ENCODE results near the gene RNF138.
A peak's percentile ranks its signal among the peaks of the same experiment; 100 is the strongest.

The RNF138 gene

GRCh38 chr18:32091724-32092421, at the start of gene RNF138:
Gene RNF138 (plus strand): TSS chr18:32091874. CDS start chr18:32092777, 903 bp downstream.
- Mint-ChIP-seq H3K9me3 (no peaks in the 10 kb centered on the region), H3K4me3 (peak within 1 kb of the TSS; percentile 92), H3K27ac (peak within 1 kb of the TSS; percentile 98), H3K27me3 (ENCODE audit: low read depth, poor library complexity) (no peaks in the 10 kb centered on the region), H3K4me1 (peaks cover 53% of the 10 kb centered on the region), H3K36me3 (ENCODE audit: low read depth) (peaks cover 35% of the 10 kb centered on the region)
- DNase-seq = peak; percentile 80
- TF ChIP-seq CTCF (IDR thresholded peaks at IDR 0.05) = no peak

GRCh38 chr18:32042337-32042736, 49.3 kb upstream of the RNF138 start:
- Mint-ChIP-seq H3K4me1 (no peaks in the 10 kb centered on the region), H3K9me3 (peaks cover 8% of the 10 kb centered on the region), H3K4me3 (no peak overlapping the region), H3K27me3 (ENCODE audit: low read depth, poor library complexity) (peaks cover 3% of the 10 kb centered on the region), H3K27ac (no peak overlapping the region), H3K36me3 (ENCODE audit: low read depth) (peaks cover 38% of the 10 kb centered on the region)
- no peak for TF ChIP-seq CTCF (IDR thresholded peaks at IDR 0.05)
- no peak for DNase-seq

GRCh38 chr18:32048507-32049091, 43.1 kb upstream of the RNF138 start:
- Mint-ChIP-seq H3K27me3 (ENCODE audit: low read depth, poor library complexity) (no peaks in the 10 kb centered on the region), H3K4me3 (no peak overlapping the region), H3K27ac (peak overlapping the region; percentile 19), H3K36me3 (ENCODE audit: low read depth) (peaks cover 14% of the 10 kb centered on the region), H3K4me1 (peaks cover 5% of the 10 kb centered on the region), H3K9me3 (no peaks in the 10 kb centered on the region)
- TF ChIP-seq CTCF (IDR thresholded peaks at IDR 0.05) = no peak
- DNase-seq = no peak

- no peak overlapping the region for H3K4me3 Mint-ChIP-seq
Measured at GRCh38 chr18:32049393-32050171, 42.1 kb upstream of the RNF138 start.

GRCh38 chr18:32056613-32057358, 34.9 kb upstream of the RNF138 start:
- Mint-ChIP-seq H3K27ac (no peak overlapping the region), H3K4me1 (no peaks in the 10 kb centered on the region), H3K4me3 (no peak overlapping the region), H3K9me3 (no peaks in the 10 kb centered on the region), H3K36me3 (ENCODE audit: low read depth) (peaks cover 5% of the 10 kb centered on the region), H3K27me3 (ENCODE audit: low read depth, poor library complexity) (no peaks in the 10 kb centered on the region)
- no peak for TF ChIP-seq CTCF (IDR thresholded peaks at IDR 0.05)
- DNase-seq = no peak

More at GRCh38 chr18:32049393-32050171, 42.1 kb upstream of the RNF138 start:
- TF ChIP-seq CTCF (IDR thresholded peaks at IDR 0.05) = no peak
- H3K27ac Mint-ChIP-seq = peak overlapping the region; percentile 73
- H3K9me3 Mint-ChIP-seq = no peaks in the 10 kb centered on the region
- peaks cover 12% of the 10 kb centered on the region for H3K36me3 Mint-ChIP-seq (ENCODE audit: low read depth)
- H3K4me1 Mint-ChIP-seq = peaks cover 5% of the 10 kb centered on the region
- H3K27me3 Mint-ChIP-seq (ENCODE audit: low read depth, poor library complexity) = no peaks in the 10 kb centered on the region
- no peak for DNase-seq
